C4-2B (cell line): ENCODE data around the gene EPHB2.
"Not testable (repeated sequence)": the region's sequence is repeated elsewhere in the genome, so short reads cannot be mapped to it uniquely, and the experiment has no call there.

Source experiments
- CTCF ChIP-seq: fragments of 450-650 bp; conservative IDR thresholded peaks from 2 replicates; pipeline ENCODE4 v1.5.1; 2017; ENCODE audit warnings: mild to moderate bottlenecking
- ZFX ChIP-seq: fragments of 450-650 bp; IDR thresholded peaks from 2 replicates; pipeline ENCODE4 v1.6.1; 2017

GRCh38 chr1:22843441-22844183 lies 133.0 kb downstream of the EPHB2 start:
- TF ChIP-seq CTCF, ZFX: not testable (repeated sequence)
